Left ventricle myocardium superior (tissue), 1 donor: Measurements from ENCODE around the gene ZNF587. TPM values are rescaled to one million over a fixed set of nuclear protein-coding genes. Genes with fewer than 3 reads are reported as not detected.
A peak's percentile ranks its signal among the peaks of the same experiment; 100 is the strongest.
"Not testable (repeated sequence)": the region's sequence is repeated elsewhere in the genome, so short reads cannot be mapped to it uniquely, and the experiment has no call there.

ENCODE experiments used
- ATAC-seq: fragments of 200-7000 bp; cut with Tn5 transposase; one replicate; pipeline ENCODE4 v1.9.1; 2020; ENCODE audit warnings: mild to moderate bottlenecking, moderate library complexity
- DNase-seq: peaks from one replicate; pipeline ENCODE4 v3.0.0-alpha.2; 2020
- intact Hi-C: fragments of 100-400 bp; cut with micrococcal nuclease; formaldehyde crosslinking; loops from one replicate; pipeline ENCODE4 v1.11.0; 2022
- long read RNA-seq: library from polyadenylated mRNA; unstranded; transcript quantifications from one replicate; pipeline ENCODE4 v2.0.0, GENCODE V29; 2021
- total RNA-seq: library from RNA; stranded (reverse); fragmentation: NEBNext Ultra II Directional; extraction: Animal tissue kit (Norgen Biotek cat#: 25700); gene quantifications from one replicate; pipeline ENCODE4 v1.2.1, GENCODE V29; 2021
- donor health status: DM: no; HTN: yes; CAD: no; lungs with severe emphysema.

Gene ZNF587
- total RNA-seq: 17.7 TPM
- long read RNA-seq: 0 reads

GRCh38 chr19:57849666-57850473, at the start of gene ZNF587:
Gene ZNF587, plus strand, starts transcription at chr19:57849859. Its CDS starts 180 bp downstream, at chr19:57850039.
- DNase-seq (peak; percentile 71), ATAC-seq (peak; percentile 96)
- intact Hi-C loops: not testable (repeated sequence)

GRCh38 chr19:57800696-57801095, 49.0 kb upstream of the ZNF587 start:
- ATAC-seq (no peak), DNase-seq (no peak)
- intact Hi-C loops: no loop called here

GRCh38 chr19:57802269-57802668, 47.4 kb upstream of the ZNF587 start:
- ATAC-seq (no peak), DNase-seq (no peak)
- intact Hi-C loops: no loop called here

- no peak for ATAC-seq
- intact Hi-C loops: no loop called here
These were observed 46.4 kb upstream of the ZNF587 start for GRCh38 chr19:57803265-57803593.

GRCh38 chr19:57803594-57804325, 45.9 kb upstream of the ZNF587 start:
- intact Hi-C loops: no loop called here
- no peak for DNase-seq
- peak; percentile 61 for ATAC-seq

More at GRCh38 chr19:57803265-57803593, 46.4 kb upstream of the ZNF587 start:
- no peak for DNase-seq

- ATAC-seq (no peak), DNase-seq (no peak)
- intact Hi-C loops: no loop called here
These were observed 42.1 kb upstream of the ZNF587 start for GRCh38 chr19:57807541-57807940.

GRCh38 chr19:57810410-57811295, 39.0 kb upstream of the ZNF587 start:
- ATAC-seq, DNase-seq, intact Hi-C loops: not testable (repeated sequence)

GRCh38 chr19:57812226-57812625, 37.4 kb upstream of the ZNF587 start:
- no peak for DNase-seq
- no peak for ATAC-seq
- intact Hi-C loops: no loop called here

- intact Hi-C loops, ATAC-seq, DNase-seq: not testable (repeated sequence)
These were observed 36.5 kb upstream of the ZNF587 start for GRCh38 chr19:57812975-57813820.

GRCh38 chr19:57813919-57814504, 35.6 kb upstream of the ZNF587 start:
- ATAC-seq (peak; percentile 21), DNase-seq (no peak)
- intact Hi-C loops: no loop called here

GRCh38 chr19:57814505-57815246, 35.0 kb upstream of the ZNF587 start, which contains the start of gene ZNF552:
Gene ZNF552, minus strand, starts transcription at chr19:57814913. Its CDS starts 170 bp downstream, at chr19:57814743.
- ATAC-seq (peak; percentile 92), DNase-seq (peak; percentile 88)
- intact Hi-C loops: no loop called here

GRCh38 chr19:57815247-57816075, 34.2 kb upstream of the ZNF587 start:
- ATAC-seq (no peak), DNase-seq (no peak)
- intact Hi-C loops: no loop called here

- DNase-seq (no peak), ATAC-seq (no peak)
- intact Hi-C loops: no loop called here
These were observed 33.0 kb upstream of the ZNF587 start for GRCh38 chr19:57816652-57817051.

- DNase-seq (no peak), ATAC-seq (no peak)
- intact Hi-C loops: no loop called here
These were observed 31.7 kb upstream of the ZNF587 start for GRCh38 chr19:57817976-57818375.

GRCh38 chr19:57818378-57818777, 31.3 kb upstream of the ZNF587 start:
- no peak for ATAC-seq
- no peak for DNase-seq
- intact Hi-C loops: no loop called here

- ATAC-seq (peak; percentile 85), DNase-seq (peak; percentile 82)
- intact Hi-C loops: no loop called here
These were observed 30.0 kb upstream of the ZNF587 start for GRCh38 chr19:57819475-57820148.
